Measurements from ENCODE around the gene EEF2K.

GRCh38 chr16:22311520-22311919, 105.4 kb downstream of the EEF2K start:
- TF ChIP-seq POLR2AphosphoS5 (IDR thresholded peaks at IDR 0.05; ENCODE audit: low read depth, low read length), result no peak
- TF ChIP-seq REST (IDR thresholded peaks at IDR 0.05; ENCODE audit: insufficient read depth in 1 of 2, low read depth in 2 of 2, low read length in 2 of 2), result no peak
- no peak for TF ChIP-seq TAF1 (IDR thresholded peaks at IDR 0.05; ENCODE audit: borderline replicate concordance, insufficient read depth, low read length)
